Natural killer cell (primary cell): Measurements from ENCODE around the gene FAM53B. TPM values are rescaled to one million over a fixed set of nuclear protein-coding genes. Genes with fewer than 3 reads are reported as not detected.

Experiments used
- ATAC-seq, 3 donors: fragments of 150-1000 bp in 2 of 3; fragments of 200-7000 bp in 1 of 3; cut with Tn5 transposase; 1 replicate in 1 of 3; 2 replicates in 2 of 3; pipeline ENCODE4 v1.10.0; 2021; ENCODE audit warnings: mild to moderate bottlenecking in 2 of 3, moderate library complexity in 2 of 3
- DNase-seq, 2 donors: peaks; one replicate each; pipeline versions ENCODE4 v3.0.0 to v3.0.0-alpha.2; 2013 to 2021; ENCODE audit warnings: mixed read lengths in 1 of 2
- H3K27ac ChIP-seq: one replicate; pipeline ENCODE4 v1.5.1; 2013; ENCODE audit warnings: mild to moderate bottlenecking, low read length
- H3K27me3 ChIP-seq: one replicate; pipeline ENCODE4 v1.6.1; 2013; ENCODE audit warnings: low read length; ENCODE audit not compliant: control insufficient read depth, insufficient read depth
- H3K36me3 ChIP-seq: one replicate; pipeline ENCODE4 v1.6.1; 2013; ENCODE audit warnings: low read length; ENCODE audit not compliant: control insufficient read depth, insufficient read depth
- H3K4me1 ChIP-seq: one replicate; pipeline ENCODE4 v1.6.1; 2013; ENCODE audit warnings: low read length; ENCODE audit not compliant: control insufficient read depth, insufficient read depth
- H3K4me3 ChIP-seq: one replicate; pipeline ENCODE4 v1.5.1; 2013; ENCODE audit warnings: low read length
- H3K9me3 ChIP-seq: one replicate; pipeline ENCODE4 v1.6.1; 2013; ENCODE audit warnings: low read length; ENCODE audit not compliant: control insufficient read depth, insufficient read depth
- H3K27ac Mint-ChIP-seq, 2 donors: one replicate each; pipeline ENCODE4 v1.8.0; 2022; ENCODE audit warnings: mild to moderate bottlenecking in 2 of 2, mixed read lengths in 2 of 2, moderate library complexity in 1 of 2
- H3K27me3 Mint-ChIP-seq, 2 donors: one replicate each; pipeline ENCODE4 v1.8.0; 2022; ENCODE audit warnings: low read depth in 2 of 2, mixed read lengths in 2 of 2
- H3K36me3 Mint-ChIP-seq: one replicate; pipeline ENCODE4 v1.8.0; 2022; ENCODE audit warnings: mixed read lengths
- H3K4me1 Mint-ChIP-seq, 2 donors: one replicate each; pipeline ENCODE4 v1.8.0; 2022; ENCODE audit warnings: mixed read lengths in 2 of 2
- H3K4me3 Mint-ChIP-seq: one replicate; pipeline ENCODE4 v1.8.0; 2022; ENCODE audit warnings: mild to moderate bottlenecking, moderate library complexity, mixed read lengths
- H3K9me3 Mint-ChIP-seq, 2 donors: one replicate each; pipeline ENCODE4 v1.8.0; 2022; ENCODE audit warnings: mixed read lengths in 2 of 2
- WGBS: methylation state at CpG from one replicate; pipeline ENCODE4 v1.1.7; 2013; ENCODE audit warnings: missing lambda C conversion rate; ENCODE audit not compliant: insufficient coverage; 5-methylcytosine and 5-hydroxymethylcytosine counted together
- intact Hi-C: fragments of 100-400 bp; cut with micrococcal nuclease; formaldehyde crosslinking; loops from one replicate; pipeline ENCODE4 v1.14.2; 2022
- total RNA-seq, 4 donors: library from RNA; stranded (reverse); fragments of 120-200 nt in 1 of 4; gene quantifications; one replicate each; pipeline versions ENCODE4 v1.2.3 to v1.2.4, GENCODE V29; 2013 to 2022
- TF ChIP-seq, protein P1 (sequence below): fragments of 200-600 bp; IDR thresholded peaks from one replicate; pipeline ENCODE4 v1.8.0; 2022; ENCODE audit warnings: antibody characterized with exemption

The FAM53B gene
- total RNA-seq, 3 donors from 2014 or later (not counting 1 experiment from before 2014, with no cell fraction given) = 77.4 to 172 (median 121) TPM

DNA sequence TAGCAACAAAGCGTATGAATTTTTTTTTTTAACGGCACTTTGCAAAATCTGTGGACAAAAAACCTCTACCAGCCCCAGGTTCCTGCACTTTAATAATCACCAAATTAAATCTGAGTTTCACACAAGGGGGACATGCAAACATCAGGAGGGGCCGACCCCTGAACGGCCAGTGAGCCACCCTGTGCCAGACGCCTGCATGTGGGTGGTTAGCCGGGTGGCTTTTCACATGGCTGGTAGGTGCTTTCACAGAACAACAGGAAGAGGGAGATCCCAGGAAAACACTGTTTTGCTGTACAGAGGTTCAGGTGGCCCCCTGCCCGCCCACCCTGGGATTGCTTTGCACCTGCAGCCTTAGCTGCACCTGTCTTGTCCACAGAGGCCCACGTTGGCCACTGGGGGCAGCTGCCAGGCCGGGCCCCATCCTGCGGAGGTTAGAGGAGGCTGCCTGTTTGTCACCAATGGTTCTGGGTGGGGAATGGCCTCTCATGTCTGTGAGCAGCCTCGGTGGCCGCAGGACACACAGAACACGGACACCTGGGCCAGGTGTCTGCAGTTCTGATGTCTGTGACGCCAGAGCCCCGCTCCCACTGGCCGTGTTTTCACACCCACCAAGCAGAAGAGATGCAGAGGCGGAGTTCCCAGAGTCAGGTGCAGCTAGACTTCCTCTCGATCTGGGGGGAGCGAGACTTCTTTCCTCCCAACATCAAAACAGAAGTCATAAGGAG lies 107.7 kb downstream of the FAM53B start:
- no peaks in the 10 kb centered on the region for H3K36me3 Mint-ChIP-seq
- Histone ChIP-seq H3K4me3 (no peak overlapping the region), H3K4me1 (peaks cover 76% of the 10 kb centered on the region), H3K27ac (peak overlapping the region; percentile 22), H3K27me3 (no peaks in the 10 kb centered on the region), H3K9me3 (no peaks in the 10 kb centered on the region), H3K36me3 (no peaks in the 10 kb centered on the region)
- 32% methylated on average over 19 of the region's 19 CpGs for WGBS
- TF ChIP-seq, protein P1, sequence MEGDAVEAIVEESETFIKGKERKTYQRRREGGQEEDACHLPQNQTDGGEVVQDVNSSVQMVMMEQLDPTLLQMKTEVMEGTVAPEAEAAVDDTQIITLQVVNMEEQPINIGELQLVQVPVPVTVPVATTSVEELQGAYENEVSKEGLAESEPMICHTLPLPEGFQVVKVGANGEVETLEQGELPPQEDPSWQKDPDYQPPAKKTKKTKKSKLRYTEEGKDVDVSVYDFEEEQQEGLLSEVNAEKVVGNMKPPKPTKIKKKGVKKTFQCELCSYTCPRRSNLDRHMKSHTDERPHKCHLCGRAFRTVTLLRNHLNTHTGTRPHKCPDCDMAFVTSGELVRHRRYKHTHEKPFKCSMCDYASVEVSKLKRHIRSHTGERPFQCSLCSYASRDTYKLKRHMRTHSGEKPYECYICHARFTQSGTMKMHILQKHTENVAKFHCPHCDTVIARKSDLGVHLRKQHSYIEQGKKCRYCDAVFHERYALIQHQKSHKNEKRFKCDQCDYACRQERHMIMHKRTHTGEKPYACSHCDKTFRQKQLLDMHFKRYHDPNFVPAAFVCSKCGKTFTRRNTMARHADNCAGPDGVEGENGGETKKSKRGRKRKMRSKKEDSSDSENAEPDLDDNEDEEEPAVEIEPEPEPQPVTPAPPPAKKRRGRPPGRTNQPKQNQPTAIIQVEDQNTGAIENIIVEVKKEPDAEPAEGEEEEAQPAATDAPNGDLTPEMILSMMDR = peak; percentile 24
- H3K4me3 Mint-ChIP-seq = peak overlapping the region; percentile 40
- peak in 1 of 2 donors; percentile 74 for DNase-seq
- peaks cover 44 to 79% of the 10 kb centered on the region in 2 donors for H3K4me1 Mint-ChIP-seq
- peak in 2 of 3 donors; percentile 14 to 16 for ATAC-seq
- intact Hi-C loops = loop anchor here (2.0 kb wide), 1 partner anchor 14 kb away; no protein-coding TSS in a partner anchor
- no peaks in the 10 kb centered on the region for H3K9me3 Mint-ChIP-seq
- no peaks in the 10 kb centered on the region for H3K27me3 Mint-ChIP-seq
- peak overlapping the region; percentile 45 to 99 for H3K27ac Mint-ChIP-seq

GRCh38 chr10:124632566-124632965 lies 111.6 kb downstream of the FAM53B start:
- no peaks in the 10 kb centered on the region for H3K36me3 ChIP-seq
- WGBS = 96% methylated on average over 10 of the region's 10 CpGs
- ATAC-seq (no peak), DNase-seq (no peak)
- no peak overlapping the region for H3K4me3 ChIP-seq
- Mint-ChIP-seq H3K4me3 (no peak overlapping the region), H3K27ac (peak overlapping the region in 1 of 2 donors; percentile 91), H3K9me3 (no peaks in the 10 kb centered on the region), H3K36me3 (no peaks in the 10 kb centered on the region), H3K27me3 (no peaks in the 10 kb centered on the region), H3K4me1 (peaks cover 41 to 75% of the 10 kb centered on the region in 2 donors)
- peaks cover 77% of the 10 kb centered on the region for H3K4me1 ChIP-seq
- TF ChIP-seq, protein P1 = no peak
- intact Hi-C loops = no loop called here
- H3K9me3 ChIP-seq = no peaks in the 10 kb centered on the region
- no peaks in the 10 kb centered on the region for H3K27me3 ChIP-seq
- no peak overlapping the region for H3K27ac ChIP-seq

- Histone ChIP-seq H3K36me3 (no peaks in the 10 kb centered on the region), H3K27me3 (no peaks in the 10 kb centered on the region), H3K27ac (no peak overlapping the region), H3K9me3 (no peaks in the 10 kb centered on the region), H3K4me1 (peaks cover 77% of the 10 kb centered on the region), H3K4me3 (no peak overlapping the region)
- H3K36me3 Mint-ChIP-seq = no peaks in the 10 kb centered on the region
- no peak overlapping the region for H3K4me3 Mint-ChIP-seq
- peak overlapping the region in 1 of 2 donors; percentile 91 for H3K27ac Mint-ChIP-seq
- H3K4me1 Mint-ChIP-seq = peaks cover 41 to 75% of the 10 kb centered on the region in 2 donors
- H3K9me3 Mint-ChIP-seq = no peaks in the 10 kb centered on the region
- WGBS = 71% methylated on average over 19 of the region's 19 CpGs
- TF ChIP-seq, protein P1 = no peak
- H3K27me3 Mint-ChIP-seq = no peaks in the 10 kb centered on the region
- intact Hi-C loops = no loop called here
- peak; percentile 41 to 61 (median 47) for ATAC-seq
- DNase-seq = peak in 1 of 2 donors; percentile 71
These were observed 112.1 kb downstream of the FAM53B start for GRCh38 chr10:124632064-124632531.
